Endothelial cell of umbilical vein (primary cell): ENCODE measurements around the gene TULP4. TPM values are rescaled to one million over a fixed set of nuclear protein-coding genes. Genes with fewer than 3 reads are reported as not detected.

Experiments used
- BruUV-seq: library from RNA; stranded (reverse); fragments of 400-500 nt; replicated peaks from 2 replicates; lab custom pipeline; 2021; lab: Mats Ljungman, UMichigan
- CTCF ChIA-PET: fragments of 300-600, 350-600 bp; sonication (Branson Sonifier 250); formaldehyde crosslinking; loops from one replicate; lab custom pipeline; 2021; ENCODE audit warnings: antibody characterized with exemption, inconsistent platforms; lab: Charles Lee
- POLR2A ChIA-PET: fragments of 300-600, 350-600 bp; sonication (Branson Sonifier 250); formaldehyde crosslinking; loops from one replicate; lab custom pipeline; 2021; ENCODE audit warnings: antibody characterized with exemption, inconsistent platforms; lab: Charles Lee
- DNase-seq: peaks from one replicate; pipeline ENCODE4 v3.0.0-alpha.2; 2011; ENCODE audit warnings: low read depth, low spot score
- FAIRE-seq: peaks from 2 replicates; lab custom pipeline; 2011; peaks lifted over from hg19 to GRCh38; lab: Jason Lieb, UNC
- H2AFZ ChIP-seq: 2 replicates; pipeline ENCODE4 v1.6.0; 2012; ENCODE audit warnings: low read depth, low read length, control low read depth, inconsistent platforms
- H3K27ac ChIP-seq: 2 replicates; pipeline ENCODE4 v1.5.1; 2011; ENCODE audit warnings: low read depth, mild to moderate bottlenecking, control low read depth, low read length, moderate library complexity; ENCODE audit not compliant: insufficient read depth
- H3K27me3 ChIP-seq, 2 experiments: 2 replicates each; pipeline versions ENCODE4 v1.6.0 to v1.6.1; 2011; ENCODE audit warnings: low read length in 2 of 2, mixed read lengths in 1 of 2; ENCODE audit not compliant: control insufficient read depth in 2 of 2, insufficient read depth in 2 of 2
- H3K36me3 ChIP-seq, 2 experiments: 2 replicates in 1 of 2; 3 replicates in 1 of 2; pipeline ENCODE4 v1.5.1; 2011; ENCODE audit warnings: low read length in 2 of 2, mild to moderate bottlenecking in 1 of 2, moderate library complexity in 1 of 2; ENCODE audit not compliant: control insufficient read depth in 2 of 2, insufficient read depth in 2 of 2; ENCODE audit errors: extremely low read depth in 1 of 2
- H3K4me1 ChIP-seq: 3 replicates; pipeline ENCODE4 v1.5.1; 2011; ENCODE audit warnings: mild to moderate bottlenecking, low read length; ENCODE audit not compliant: control insufficient read depth, insufficient read depth; ENCODE audit errors: extremely low read depth
- H3K4me2 ChIP-seq: 2 replicates; pipeline ENCODE4 v1.6.1; 2011; ENCODE audit warnings: low read length, control low read depth, mixed read lengths; ENCODE audit not compliant: insufficient read depth
- H3K4me3 ChIP-seq, 3 experiments: fragments of 200-600 bp in 1 of 3; sonication (generic), shearing (Covaris generic) in 1 of 3; replicated peaks in 1 of 3; 2 replicates each; pipeline ENCODE4 v1.5.1; 2011 to 2016; ENCODE audit warnings: control low read depth in 3 of 3, low read length in 3 of 3, mild to moderate bottlenecking in 2 of 3, inconsistent platforms in 1 of 3, low read depth in 1 of 3, moderate library complexity in 1 of 3; ENCODE audit not compliant: insufficient read depth in 1 of 3
- H3K79me2 ChIP-seq: 2 replicates; pipeline ENCODE4 v1.6.0; 2012; ENCODE audit warnings: low read length, inconsistent platforms; ENCODE audit not compliant: control insufficient read depth, insufficient read depth
- H3K9ac ChIP-seq: replicated peaks from 2 replicates; pipeline ENCODE3; 2011; ENCODE audit warnings: low read length, control low read depth; ENCODE audit not compliant: insufficient read depth; ENCODE audit errors: extremely low read depth
- H3K9me1 ChIP-seq: replicated peaks from 3 replicates; pipeline ENCODE4 v1.6.0; 2011; ENCODE audit warnings: mild to moderate bottlenecking, low read length; ENCODE audit not compliant: control insufficient read depth, insufficient read depth; ENCODE audit errors: extremely low read depth
- H3K9me3 ChIP-seq: replicated peaks from 2 replicates; pipeline ENCODE4 v1.5.1; 2012; ENCODE audit warnings: low read length, inconsistent platforms; ENCODE audit not compliant: control insufficient read depth, insufficient read depth
- H4K20me1 ChIP-seq: replicated peaks from 2 replicates; pipeline ENCODE3; 2011; ENCODE audit warnings: mild to moderate bottlenecking, low read length; ENCODE audit not compliant: control insufficient read depth, insufficient read depth; ENCODE audit errors: extremely low read depth
- EZH2 ChIP-seq: IDR thresholded peaks from 2 replicates; pipeline ENCODE4 v1.6.1; 2012; ENCODE audit warnings: borderline replicate concordance, low read depth, mild to moderate bottlenecking, moderate library complexity, low read length, inconsistent platforms; ENCODE audit not compliant: severe bottlenecking
- FOS ChIP-seq: IDR thresholded peaks from 2 replicates; pipeline ENCODE4 v1.6.1; 2011; ENCODE audit warnings: mild to moderate bottlenecking, low read length, moderate library complexity, borderline replicate concordance; ENCODE audit not compliant: insufficient read depth
- GATA2 ChIP-seq: IDR thresholded peaks from 2 replicates; pipeline ENCODE4 v1.7.0; 2011; ENCODE audit warnings: low read depth, mild to moderate bottlenecking, moderate library complexity, mixed read lengths, low read length; ENCODE audit not compliant: insufficient read length, insufficient read depth
- JUN ChIP-seq: IDR thresholded peaks from 2 replicates; pipeline ENCODE4 v1.6.1; 2011; ENCODE audit warnings: borderline replicate concordance, low read depth; ENCODE audit not compliant: insufficient read length, insufficient read depth
- MYC ChIP-seq: IDR thresholded peaks from one replicate; pipeline ENCODE4 v1.6.1; 2011; ENCODE audit warnings: mild to moderate bottlenecking, low read depth, low read length
- POLR2A ChIP-seq: IDR thresholded peaks from 2 replicates; pipeline ENCODE4 v1.6.1; 2012; ENCODE audit warnings: low read depth, mild to moderate bottlenecking, control low read depth, low read length
- POLR2AphosphoS5 ChIP-seq: IDR thresholded peaks from 2 replicates; pipeline ENCODE4 v1.6.1; 2012; ENCODE audit warnings: low read depth, mild to moderate bottlenecking, control low read depth, low read length, moderate library complexity; ENCODE audit not compliant: insufficient read depth
- dilution Hi-C: fragments of 300-500 bp; cut with MboI; formaldehyde crosslinking; loops from one replicate; pipeline ENCODE4 v1.15.0; 2019; ENCODE audit warnings: low sequenced_read_pairs; ENCODE audit not compliant: extremely low pct_ligation_motif_present
- intact Hi-C: fragments of 100-400 bp; cut with micrococcal nuclease; formaldehyde crosslinking; loops from one replicate; pipeline ENCODE4 v1.10.0; 2022
- polyA plus RNA-seq, 4 experiments: library from polyadenylated mRNA; depleted of rRNA in 3 of 4; stranded (reverse) in 3 of 4; unstranded in 1 of 4; fragments of >200 nt; gene quantifications; 2 replicates each; pipeline versions ENCODE4 v1.2.1 to v1.2.3, GENCODE V29; 2011 to 2012; ENCODE audit warnings: missing spikeins in 1 of 4
- total RNA-seq: library from RNA; stranded (reverse); gene quantifications from 2 replicates; pipeline ENCODE4 v1.2.3, GENCODE V29; 2021
- TF ChIP-seq, protein P1 (sequence below): IDR thresholded peaks from 2 replicates; pipeline ENCODE4 v1.6.1; 2011; ENCODE audit not compliant: insufficient read depth, insufficient read length
- TF ChIP-seq, protein P2 (sequence below), 2 donors: IDR thresholded peaks; 1 replicate in 1 of 2; 2 replicates in 1 of 2; pipeline ENCODE4 v1.5.1; 2011; ENCODE audit warnings: low read length in 2 of 2, mild to moderate bottlenecking in 2 of 2, moderate library complexity in 2 of 2, control low read depth in 1 of 2, inconsistent platforms in 1 of 2, low read depth in 1 of 2; ENCODE audit not compliant: insufficient read depth in 1 of 2; ENCODE audit errors: extremely low read depth in 1 of 2

TULP4 gene
- total and polyA plus RNA-seq, 2 donors (not counting 3 experiments of a cell fraction or from before 2014, with no cell fraction given): 10.8 to 55.1 TPM

DNA sequence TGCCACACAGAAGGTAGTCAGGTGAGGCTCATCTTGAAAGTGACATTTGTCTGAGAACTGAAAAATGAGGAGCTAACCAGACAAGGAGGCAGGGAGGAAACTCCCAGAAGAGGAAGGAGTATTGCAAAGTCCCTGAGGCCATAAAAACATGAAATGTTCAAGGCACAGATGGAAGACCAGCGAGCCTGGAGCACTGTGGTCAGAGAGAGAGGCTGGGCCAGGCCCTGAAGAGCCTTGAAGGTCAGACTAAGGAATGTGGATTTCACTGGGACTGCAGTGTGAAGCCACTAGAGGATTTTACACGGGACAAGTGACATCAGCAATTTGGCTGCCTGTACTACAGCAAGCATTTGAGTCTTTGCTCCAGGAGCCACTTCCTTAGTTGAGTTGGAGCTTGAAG is 226.5 kb downstream of the TULP4 start:
- no TSS peak for BruUV-seq
- FAIRE-seq (no peak), DNase-seq (no peak)
- POLR2A ChIA-PET: no interaction called here
- intact Hi-C loops (loop anchor here (2.0 kb wide), 1 partner anchor 20 kb away; no protein-coding TSS in a partner anchor), dilution Hi-C loops (no loop called here)
- Histone ChIP-seq H3K27ac (no peak overlapping the region), H3K4me3 (no peak overlapping the region), H3K9ac (no peak overlapping the region), H4K20me1 (no peaks in the 10 kb centered on the region), H3K4me2 (no peak overlapping the region), H3K79me2 (no peaks in the 10 kb centered on the region), H3K27me3 (peaks cover 22 to 45% of the 10 kb centered on the region in 2 experiments), H3K4me1 (peaks cover 7% of the 10 kb centered on the region), H3K36me3 (no peaks in the 10 kb centered on the region), H2AFZ (no peak overlapping the region), H3K9me1 (no peaks in the 10 kb centered on the region), H3K9me3 (no peaks in the 10 kb centered on the region)
- TF ChIP-seq FOS: no peak
- no peak for TF ChIP-seq MYC
- TF ChIP-seq, protein P1, sequence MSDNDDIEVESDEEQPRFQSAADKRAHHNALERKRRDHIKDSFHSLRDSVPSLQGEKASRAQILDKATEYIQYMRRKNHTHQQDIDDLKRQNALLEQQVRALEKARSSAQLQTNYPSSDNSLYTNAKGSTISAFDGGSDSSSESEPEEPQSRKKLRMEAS: no peak
- no peak for TF ChIP-seq POLR2AphosphoS5
- no peak for TF ChIP-seq EZH2
- TF ChIP-seq, protein P2, sequence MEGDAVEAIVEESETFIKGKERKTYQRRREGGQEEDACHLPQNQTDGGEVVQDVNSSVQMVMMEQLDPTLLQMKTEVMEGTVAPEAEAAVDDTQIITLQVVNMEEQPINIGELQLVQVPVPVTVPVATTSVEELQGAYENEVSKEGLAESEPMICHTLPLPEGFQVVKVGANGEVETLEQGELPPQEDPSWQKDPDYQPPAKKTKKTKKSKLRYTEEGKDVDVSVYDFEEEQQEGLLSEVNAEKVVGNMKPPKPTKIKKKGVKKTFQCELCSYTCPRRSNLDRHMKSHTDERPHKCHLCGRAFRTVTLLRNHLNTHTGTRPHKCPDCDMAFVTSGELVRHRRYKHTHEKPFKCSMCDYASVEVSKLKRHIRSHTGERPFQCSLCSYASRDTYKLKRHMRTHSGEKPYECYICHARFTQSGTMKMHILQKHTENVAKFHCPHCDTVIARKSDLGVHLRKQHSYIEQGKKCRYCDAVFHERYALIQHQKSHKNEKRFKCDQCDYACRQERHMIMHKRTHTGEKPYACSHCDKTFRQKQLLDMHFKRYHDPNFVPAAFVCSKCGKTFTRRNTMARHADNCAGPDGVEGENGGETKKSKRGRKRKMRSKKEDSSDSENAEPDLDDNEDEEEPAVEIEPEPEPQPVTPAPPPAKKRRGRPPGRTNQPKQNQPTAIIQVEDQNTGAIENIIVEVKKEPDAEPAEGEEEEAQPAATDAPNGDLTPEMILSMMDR (IDR thresholded peaks at IDR 0.05; ENCODE audit: extremely low read depth in 1 of 2, insufficient read depth in 1 of 2, low read depth in 1 of 2, low read length in 2 of 2): no peak
- no peak for TF ChIP-seq POLR2A
- TF ChIP-seq GATA2: no peak
- no peak for TF ChIP-seq JUN
- CTCF ChIA-PET: interaction anchor here (1.2 kb wide), 1 partner anchor 20 kb away, joined by 4 read pairs; no protein-coding TSS in a partner anchor
